ENCODE data around the gene RFNG.

GRCh38 chr17:82000803-82001570 is 50.6 kb downstream of the RFNG start:
- TF ChIP-seq EP300 (IDR thresholded peaks at IDR 0.05) (no peak), POLR2AphosphoS5 (IDR thresholded peaks at IDR 0.05) (no peak), POLR2A (IDR thresholded peaks at IDR 0.05) (no peak)
- TF ChIP-seq, protein P1, sequence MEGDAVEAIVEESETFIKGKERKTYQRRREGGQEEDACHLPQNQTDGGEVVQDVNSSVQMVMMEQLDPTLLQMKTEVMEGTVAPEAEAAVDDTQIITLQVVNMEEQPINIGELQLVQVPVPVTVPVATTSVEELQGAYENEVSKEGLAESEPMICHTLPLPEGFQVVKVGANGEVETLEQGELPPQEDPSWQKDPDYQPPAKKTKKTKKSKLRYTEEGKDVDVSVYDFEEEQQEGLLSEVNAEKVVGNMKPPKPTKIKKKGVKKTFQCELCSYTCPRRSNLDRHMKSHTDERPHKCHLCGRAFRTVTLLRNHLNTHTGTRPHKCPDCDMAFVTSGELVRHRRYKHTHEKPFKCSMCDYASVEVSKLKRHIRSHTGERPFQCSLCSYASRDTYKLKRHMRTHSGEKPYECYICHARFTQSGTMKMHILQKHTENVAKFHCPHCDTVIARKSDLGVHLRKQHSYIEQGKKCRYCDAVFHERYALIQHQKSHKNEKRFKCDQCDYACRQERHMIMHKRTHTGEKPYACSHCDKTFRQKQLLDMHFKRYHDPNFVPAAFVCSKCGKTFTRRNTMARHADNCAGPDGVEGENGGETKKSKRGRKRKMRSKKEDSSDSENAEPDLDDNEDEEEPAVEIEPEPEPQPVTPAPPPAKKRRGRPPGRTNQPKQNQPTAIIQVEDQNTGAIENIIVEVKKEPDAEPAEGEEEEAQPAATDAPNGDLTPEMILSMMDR (IDR thresholded peaks at IDR 0.05) = no peak

Measured in suprapubic skin (tissue), 4 donors.